DMS 273 (cell line): ENCODE measurements around the gene EML4.

ENCODE experiments used
- DNase-seq: peaks from one replicate; lab custom pipeline; 2025; ENCODE audit not compliant: unreplicated experiment; lab: John Stamatoyannopoulos, UW

The EML4 gene

DNA sequence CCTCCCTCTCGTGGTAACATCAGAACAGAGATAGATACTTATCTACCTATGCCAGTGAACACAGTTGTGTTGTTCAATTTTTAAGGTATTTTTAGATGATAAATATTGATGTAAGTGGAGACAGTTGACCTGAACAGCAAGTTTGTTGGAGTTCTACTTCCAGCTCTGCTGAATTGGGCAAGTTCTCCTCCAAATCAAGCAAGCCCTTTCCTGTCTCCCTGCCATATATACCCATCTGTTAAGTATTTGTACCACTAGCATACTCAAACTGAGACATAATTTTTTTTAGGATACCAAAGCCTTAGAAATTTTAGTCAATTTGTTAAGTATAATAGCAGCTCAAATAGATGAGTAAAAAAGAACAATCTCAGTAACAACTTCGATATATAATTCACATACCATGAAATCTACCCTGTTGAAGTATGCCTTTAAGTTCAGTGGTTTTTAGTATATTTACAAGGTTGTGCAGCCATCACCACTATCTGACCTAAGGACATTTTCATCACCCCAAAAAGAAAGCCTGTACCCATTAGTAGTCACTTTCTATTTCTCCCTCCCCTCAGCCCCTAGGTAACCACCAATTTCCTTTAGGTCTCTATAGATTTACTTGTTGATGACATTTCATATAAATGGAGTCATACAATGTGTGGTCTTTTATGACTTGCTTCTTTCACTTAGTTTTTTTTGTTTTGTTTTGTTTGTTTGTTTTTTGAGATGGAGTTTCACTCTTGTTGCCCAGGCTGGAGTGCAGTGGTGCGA, 130.0 kb downstream of the EML4 start:
- DNase-seq, result no peak

DNA sequence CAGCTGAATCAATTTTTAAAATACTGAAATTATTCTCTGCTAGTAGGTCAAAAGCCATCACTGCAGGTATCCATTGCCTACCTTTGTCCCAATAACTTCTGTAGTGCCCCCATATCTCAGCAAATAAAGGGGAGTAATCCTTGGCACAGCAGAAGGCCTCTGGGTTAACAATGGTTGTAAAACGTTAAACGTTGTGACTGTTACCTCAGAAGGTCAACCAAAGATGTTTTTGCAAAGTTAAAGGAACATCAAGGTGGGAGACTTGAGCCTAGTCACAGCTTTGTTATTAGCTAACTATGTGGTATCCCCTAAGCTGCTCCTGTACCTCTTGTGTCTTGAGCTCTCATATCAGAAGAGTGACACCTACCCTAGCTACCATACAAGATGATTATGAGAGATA, 131.4 kb downstream of the EML4 start:
- no peak for DNase-seq

DNA sequence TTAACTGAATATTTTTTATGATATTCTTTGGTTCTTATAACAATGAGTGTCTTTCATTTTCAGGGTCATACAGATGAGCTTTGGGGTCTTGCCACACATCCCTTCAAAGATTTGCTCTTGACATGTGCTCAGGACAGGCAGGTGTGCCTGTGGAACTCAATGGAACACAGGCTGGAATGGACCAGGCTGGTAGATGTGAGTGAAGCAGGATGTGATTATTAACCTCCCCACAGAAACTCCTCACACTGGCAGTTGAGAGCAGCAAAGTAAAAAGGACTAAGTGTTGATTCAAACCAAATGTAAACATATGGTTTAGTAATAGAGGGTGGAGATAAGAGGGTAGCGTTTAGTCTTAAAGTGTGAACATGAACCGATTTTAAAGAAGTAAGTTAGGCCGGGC, 134.1 kb downstream of the EML4 start:
- no peak for DNase-seq

DNA sequence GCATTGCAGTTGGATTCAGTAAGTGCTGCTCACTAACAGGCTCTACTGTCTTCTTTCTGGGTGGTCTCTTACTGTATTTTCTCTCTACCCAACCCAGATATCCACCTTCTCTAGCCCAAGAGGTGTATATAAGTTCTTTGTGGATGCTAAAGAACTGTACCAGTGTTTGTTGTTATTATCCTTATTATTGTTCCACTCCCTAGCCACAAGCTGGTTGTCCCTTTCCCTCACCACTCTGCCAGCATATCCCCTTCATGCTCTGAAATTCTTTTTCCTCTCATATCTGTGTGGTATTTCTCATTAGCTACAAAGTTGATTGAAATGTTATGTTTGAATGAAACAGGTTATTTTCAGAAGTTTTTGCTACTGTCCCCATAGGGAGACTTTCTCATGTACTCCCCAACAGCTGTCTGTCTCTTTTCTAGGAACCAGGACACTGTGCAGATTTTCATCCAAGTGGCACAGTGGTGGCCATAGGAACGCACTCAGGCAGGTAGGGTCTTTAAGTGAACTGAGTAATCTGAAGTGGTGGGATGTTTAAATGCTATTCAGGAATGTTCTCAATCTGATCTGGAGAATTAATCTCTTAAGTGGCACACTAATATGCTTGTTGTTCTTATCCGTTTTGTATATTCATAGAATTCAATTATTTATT, 135.0 kb downstream of the EML4 start:
- DNase-seq, result no peak

DNA sequence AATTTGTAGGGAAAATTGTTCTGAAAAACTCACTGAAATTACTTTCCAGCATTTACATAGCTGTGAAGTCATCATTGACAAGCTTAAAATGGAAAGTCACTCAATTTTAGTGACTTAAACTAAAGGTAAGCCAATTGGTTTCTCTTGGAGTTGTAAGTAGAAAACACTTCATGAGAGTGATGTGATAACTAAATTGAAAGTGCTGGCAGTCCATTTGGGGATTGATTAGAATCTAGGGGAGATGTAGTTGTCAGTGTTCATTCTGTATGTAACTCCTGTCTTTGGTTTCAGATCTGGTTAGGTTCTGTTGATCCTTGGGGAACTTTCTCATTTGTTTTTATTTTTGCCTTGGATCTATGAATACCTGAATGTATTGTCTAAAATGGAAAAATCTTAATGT, 138.0 kb downstream of the EML4 start:
- no peak for DNase-seq

DNA sequence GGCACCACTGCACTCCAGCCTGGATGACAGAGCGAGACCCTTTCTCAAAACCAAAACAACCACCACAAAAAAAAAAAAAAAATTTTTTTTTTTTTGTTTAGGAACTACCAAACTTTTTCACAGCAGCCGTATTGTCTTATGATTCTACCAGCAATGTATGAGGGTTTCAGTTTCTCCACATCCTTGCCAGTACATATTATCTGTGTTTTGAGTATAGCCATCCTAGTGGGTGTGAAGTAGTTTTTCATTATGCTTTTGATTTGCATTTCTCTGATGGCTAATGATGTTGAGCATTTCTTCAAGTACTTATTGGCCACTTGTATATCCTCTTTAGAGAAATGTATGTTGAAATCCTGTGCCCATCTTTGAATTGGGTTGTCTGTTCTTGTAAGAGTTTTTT, 140.2 kb downstream of the EML4 start:
- DNase-seq, result no peak

DNA sequence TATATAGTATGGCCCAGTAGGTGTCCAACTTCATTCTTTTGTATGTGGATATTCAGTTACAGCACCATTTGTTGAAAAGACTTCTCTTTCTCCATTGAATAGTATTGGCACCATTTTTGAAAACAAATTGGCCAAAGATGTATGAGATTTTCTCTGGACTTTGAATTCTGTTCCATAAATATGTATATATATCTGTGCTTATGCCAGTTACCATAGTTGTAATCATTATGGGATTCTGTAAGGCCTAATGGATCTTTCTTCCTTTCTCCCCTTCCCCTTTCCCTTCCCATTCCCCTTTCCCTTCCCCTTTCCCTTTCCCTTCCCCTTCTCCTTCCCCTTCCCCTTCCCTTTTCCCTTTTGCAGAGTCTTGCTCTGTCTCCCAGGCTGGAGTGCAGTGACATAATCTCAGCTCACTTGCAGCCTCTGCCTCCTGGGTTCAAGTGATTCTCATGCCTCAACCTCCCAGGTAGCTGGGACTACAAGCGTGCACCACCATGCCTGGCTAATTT, 140.9 kb downstream of the EML4 start:
- no peak for DNase-seq

DNA sequence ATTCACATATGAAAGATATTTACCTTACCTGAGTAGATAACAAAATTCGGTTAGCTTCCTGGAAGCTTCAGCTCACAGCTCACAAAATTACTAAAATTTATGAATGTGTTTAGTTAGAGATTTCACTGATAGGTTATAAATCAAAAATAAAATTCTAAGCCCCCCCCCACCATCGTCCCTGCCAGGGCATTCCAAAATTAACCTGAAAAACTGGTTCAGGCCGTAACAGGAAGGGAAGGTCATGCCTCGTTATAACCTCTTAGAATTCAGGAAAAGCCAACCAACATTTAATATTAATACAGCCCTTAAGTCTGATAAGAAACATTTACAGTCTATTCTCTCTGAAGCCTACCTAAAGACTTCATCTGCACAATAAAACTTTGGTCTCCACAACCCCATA, 143.0 kb downstream of the EML4 start:
- no peak for DNase-seq

DNA sequence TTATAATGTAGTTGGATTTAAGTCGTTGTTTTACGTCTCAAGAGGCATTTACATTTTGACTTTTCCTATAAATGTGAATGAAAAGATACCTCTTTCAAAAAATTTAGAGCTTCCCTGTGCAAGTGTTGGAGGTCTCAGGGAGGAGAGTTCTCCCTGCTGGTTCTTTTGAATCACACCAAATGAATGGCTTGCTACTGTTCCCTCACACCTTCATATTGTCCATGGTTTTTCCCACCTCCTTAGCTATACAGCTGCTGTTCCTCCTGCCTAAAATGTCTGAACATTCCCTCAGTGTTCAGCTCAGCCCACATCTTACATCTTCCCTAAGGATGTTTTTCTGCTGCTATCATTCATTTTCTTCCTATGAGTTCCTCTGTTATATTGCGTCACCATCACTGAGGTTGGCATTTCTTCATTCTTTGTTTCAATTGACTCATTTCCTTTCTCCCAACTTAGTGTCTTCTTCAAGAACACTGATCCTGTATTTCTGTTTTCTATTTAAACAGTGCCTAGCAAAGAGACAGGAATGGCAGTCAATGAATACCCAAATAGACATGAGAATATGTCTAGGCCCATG, 145.8 kb downstream of the EML4 start:
- DNase-seq, result no peak

DNA sequence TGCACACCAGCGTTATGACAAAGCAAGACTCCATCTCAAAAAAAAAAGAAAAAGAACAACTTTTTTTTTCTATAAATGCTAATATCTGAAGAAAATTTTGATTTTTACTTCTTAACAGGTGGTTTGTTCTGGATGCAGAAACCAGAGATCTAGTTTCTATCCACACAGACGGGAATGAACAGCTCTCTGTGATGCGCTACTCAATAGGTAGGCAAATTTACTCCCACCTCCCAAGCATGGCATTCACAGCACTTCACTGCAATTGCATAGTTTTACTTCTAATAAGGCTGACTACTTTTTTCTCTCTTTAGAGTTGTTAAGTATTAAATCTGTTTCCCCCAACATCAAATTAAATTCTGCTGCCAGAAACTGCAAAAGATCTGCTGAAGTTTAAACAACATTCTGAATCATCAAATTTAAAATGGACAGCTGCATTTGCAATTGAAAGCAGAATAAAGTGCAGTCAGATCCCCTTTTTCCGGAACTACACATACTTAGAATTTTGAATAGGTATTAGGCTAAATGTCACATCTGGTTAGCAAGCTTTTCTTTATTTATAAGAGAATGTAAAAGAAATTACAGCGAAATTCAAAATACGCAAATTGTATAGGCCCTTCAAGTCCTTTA, 146.8 kb downstream of the EML4 start:
- DNase-seq, result no peak

DNA sequence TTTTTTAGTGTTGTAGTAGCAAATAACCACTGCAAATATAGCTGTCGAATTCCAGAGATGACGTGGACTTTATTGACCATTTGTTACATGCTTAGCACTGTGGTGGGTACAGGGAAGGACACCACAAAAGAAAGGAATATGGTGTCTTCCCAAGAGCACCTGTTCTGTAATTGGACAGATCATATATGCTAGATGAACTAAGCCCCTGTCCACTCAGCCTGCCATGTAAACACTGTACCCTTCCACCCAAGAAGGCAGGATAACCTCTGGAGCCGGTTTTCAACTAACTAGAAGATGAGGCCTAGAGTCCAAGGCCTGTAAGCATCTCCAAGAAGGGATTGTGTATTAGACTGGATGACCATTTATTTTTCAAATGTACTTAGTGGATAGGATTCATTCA, 147.8 kb downstream of the EML4 start:
- no peak for DNase-seq

DNA sequence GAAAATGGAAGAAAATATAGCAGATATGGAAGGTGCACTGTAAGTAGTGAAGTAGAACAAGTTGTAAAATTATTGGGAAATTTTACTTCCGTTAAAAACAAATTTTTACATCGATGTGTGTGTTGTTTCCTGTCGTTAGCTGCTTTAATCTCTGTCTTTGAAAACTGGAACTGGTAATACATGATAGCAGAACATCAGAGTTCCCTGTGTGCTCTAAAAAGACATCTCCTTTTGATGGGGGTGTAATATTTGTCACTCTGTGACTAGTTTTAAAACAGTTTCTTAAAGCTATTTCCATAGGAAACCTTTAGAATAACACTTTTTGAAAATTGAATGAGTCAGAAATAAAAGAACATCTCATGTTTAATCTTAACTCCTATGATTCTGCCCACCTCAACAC, 148.3 kb downstream of the EML4 start:
- DNase-seq, result no peak

DNA sequence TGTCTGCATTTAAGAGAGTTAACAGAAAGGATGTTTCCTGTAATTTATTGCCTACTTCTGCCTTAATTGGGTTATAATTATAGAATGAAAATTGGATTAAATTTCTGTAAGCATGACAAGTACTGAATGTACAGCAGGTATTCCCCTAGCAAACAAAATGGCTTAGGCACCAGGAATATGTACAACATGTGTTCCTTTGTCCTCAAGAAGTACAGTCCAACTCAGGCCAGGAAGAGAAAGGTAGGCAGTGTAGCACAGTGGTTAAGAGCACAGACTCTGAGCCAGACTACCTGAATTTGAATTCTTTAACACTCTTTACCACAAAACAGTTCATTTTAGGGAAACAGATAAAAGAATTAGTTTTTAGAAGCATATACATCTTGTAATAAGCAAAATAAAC, 148.8 kb downstream of the EML4 start:
- DNase-seq, result no peak

DNA sequence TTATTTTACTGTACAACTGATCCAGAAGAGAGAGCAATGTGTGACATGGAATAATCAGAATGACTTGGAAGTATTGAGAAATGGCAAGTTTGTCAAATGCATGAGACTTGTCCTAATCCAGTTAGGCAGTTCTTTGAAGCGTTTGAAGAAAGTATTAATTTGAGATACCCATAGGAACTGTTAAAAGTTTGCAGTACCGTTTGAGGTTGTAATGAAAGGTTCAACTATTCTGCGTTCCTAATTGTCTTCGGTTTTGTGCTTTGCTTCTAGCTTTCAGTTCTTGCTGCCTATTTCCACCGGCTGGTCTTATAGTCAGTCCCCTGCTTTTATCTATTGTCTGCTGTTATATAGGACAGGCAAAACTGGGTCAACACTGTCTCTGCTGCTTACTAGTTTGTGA, 150.1 kb downstream of the EML4 start:
- DNase-seq, result no peak

DNA sequence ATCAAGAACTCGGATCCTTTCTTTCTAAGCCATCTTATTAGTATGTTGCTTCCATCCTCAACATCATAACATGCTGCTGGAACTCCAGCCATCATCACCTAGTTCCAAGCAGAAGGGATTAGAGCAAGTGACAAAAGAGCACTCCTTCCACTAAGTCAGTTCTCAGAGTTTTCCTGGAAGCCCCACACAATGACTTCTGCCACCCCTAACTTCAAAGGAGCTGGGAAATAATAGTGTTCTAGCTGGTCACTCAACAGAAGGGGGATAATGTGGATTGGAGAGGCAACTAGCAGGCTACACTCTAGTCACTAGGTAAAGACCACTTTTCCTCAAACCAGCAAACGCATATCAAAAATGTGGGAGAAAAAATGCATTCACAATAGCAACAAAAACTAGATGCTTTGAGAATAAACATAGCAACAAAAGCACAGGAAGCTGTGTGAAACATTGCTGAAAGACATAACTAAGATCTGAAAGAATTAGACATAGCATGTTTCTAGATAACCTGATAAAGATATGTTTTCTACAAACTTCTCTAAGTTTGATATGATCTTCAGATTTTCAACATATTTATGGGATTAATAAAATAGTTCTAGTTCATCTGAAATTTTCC, 152.4 kb downstream of the EML4 start:
- no peak for DNase-seq

DNA sequence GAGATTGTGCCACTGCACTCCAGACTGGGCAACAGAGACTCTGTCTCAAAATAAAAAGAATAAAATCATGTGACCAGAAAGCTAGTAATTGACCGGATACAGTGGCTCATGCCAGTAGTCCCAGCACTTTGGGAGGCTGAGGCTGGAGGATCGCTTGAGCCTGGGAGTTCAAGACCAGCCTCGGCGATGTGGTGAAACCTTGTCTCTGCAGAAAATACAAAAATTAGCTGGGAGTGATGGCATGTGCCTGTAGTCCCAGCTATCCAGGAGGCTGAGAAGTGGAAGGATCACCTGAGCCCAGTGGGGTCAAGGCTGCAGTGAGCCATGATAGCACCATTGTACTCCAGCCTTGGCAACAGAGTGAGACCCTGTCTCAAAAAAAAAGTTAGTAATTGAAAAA, 155.1 kb downstream of the EML4 start:
- DNase-seq, result no peak

DNA sequence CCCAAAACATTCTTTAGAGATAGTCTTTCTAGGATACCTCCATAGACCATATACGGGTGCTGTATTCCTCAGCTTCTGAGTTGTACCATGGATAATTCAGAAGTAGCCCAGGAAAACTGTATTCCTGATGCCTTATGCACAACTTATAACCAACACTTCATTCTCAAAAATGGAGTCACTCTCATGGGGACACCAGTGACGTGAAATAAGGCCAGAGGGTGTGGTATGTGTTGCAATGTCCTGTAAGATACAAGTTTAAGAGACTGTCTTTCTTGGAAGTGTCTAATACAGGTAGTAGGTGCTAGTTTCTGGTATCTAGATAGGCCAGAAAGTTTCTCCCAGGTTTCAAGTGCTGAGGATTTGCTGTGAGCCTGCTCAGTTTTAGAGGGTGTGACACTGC, 155.8 kb downstream of the EML4 start:
- DNase-seq, result no peak

DNA sequence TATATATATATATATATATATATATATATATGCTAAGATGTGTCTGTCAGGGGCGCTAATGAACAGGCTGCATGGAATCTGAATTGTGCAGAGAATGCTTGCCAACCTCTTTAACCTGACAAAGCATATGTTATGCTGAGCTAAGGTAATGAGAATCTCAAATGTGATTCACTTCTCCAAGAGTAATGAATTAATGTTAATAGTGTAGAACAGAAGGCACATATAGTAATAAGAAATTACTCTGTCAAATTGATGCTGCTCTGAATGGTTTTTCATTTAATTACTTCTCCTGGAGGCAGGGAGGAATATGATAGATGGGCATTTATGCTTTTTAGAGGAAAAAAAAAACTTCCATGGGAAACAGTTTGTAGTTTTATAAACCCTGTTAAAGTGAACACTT, 156.5 kb downstream of the EML4 start:
- peak; percentile 15 for DNase-seq

DNA sequence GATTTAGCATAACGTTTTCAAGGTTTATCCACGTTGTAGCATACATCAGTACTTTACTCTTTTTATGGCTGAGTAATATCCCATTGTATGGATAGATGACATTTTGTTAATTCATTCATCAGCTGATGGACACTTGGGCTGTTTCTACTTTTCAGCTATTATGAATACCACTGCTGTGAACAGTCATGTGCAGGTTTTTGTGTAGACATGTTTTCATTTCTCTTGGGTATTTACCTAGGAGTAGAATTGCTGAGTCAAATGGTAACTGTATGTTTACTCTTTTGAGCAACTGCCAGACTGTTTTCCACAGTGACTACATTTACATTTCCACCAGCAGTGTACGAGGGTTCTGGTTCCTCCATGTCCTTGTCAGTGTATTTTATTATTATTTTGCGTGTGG, 158.0 kb downstream of the EML4 start:
- DNase-seq, result no peak

DNA sequence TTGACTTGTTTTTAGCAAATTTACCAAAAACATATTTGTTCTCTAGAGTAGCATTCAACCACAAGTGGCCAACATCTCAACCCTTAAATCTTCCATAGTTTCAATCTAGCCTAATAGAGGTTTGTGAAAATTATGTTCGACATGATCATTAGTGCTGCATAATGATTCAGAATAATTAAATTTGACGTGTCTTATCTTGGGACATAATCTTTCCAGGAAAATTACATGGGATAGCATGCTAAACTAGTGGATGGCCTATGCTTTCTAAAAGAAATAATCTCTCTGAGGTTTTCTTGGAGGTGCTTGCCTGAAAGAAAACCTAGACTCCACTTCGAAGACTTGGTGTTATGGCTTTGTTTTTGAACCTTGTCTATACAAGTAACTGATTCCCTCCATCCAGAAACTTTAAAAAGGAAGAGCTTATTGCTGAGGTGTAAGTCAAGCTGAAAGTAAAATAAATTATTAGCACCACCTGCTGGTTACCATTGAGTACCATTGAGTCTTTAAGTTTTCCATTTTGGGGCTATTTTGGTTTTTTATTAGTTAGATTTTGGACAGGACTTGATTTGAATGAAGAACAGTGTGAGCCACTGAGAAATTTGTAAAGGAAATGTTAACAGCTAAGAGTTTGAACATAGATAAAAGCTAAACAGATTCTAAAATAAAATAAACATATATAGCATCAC, 159.1 kb downstream of the EML4 start:
- DNase-seq, result peak; percentile 62

DNA sequence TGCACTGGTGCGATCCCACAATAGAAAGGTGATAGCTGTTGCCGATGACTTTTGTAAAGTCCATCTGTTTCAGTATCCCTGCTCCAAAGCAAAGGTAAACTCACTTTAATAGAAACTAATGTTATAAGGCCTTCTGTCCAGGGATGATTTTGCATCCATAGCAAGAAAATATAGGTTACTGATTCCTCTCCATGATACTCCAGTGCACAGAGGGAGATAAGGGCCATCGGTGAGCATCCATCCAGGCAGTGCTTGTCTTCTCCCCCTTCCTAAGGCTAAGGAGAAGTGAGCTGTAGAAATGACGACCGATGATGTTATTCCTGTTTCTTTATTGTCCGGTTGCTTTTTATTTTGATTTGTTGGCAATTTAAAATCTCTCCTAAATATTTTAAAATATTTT, 159.8 kb downstream of the EML4 start:
- no peak for DNase-seq
